Measurements from ENCODE around the gene CHCHD6. TPM values are rescaled to one million over a fixed set of nuclear protein-coding genes. Genes with fewer than 3 reads are reported as not detected.

CHCHD6 gene
- total RNA-seq, 1 experiment from 2014 or later = 36.3 TPM

GRCh38 chr3:126749547-126749875 lies 45.5 kb downstream of the CHCHD6 start:
- DNase-seq (ENCODE audit: low read depth, low spot score) (no peak), ATAC-seq (no peak)
- H3K4me2 ChIP-seq (ENCODE audit: low read length) = no peak overlapping the region
- CTCF ChIA-PET = no interaction called here
- no peak overlapping the region for H3K4me3 ChIP-seq (replicated peaks in 1 of 2; ENCODE audit: low read depth in 1 of 2, low read length in 2 of 2)
- intact Hi-C loops (cut with micrococcal nuclease) = no loop called here
- H3K9me3 ChIP-seq (ENCODE audit: control insufficient read depth in 1 of 2, insufficient read depth in 1 of 2, low read depth in 1 of 2, low read length in 2 of 2) = no peaks in the 10 kb centered on the region
- TF ChIP-seq MAX (IDR thresholded peaks at IDR 0.05) = no peak
- no peak for TF ChIP-seq EZH2phosphoT487 (IDR thresholded peaks at IDR 0.05; ENCODE audit: borderline replicate concordance)
- peaks cover 8% of the 10 kb centered on the region; the same call in 1 of the 2 replicates for H3K79me2 ChIP-seq (ENCODE audit: insufficient read depth, low read length)
- H2AFZ ChIP-seq (ENCODE audit: low read depth, low read length, poor library complexity, severe bottlenecking) = no peak overlapping the region
- no peaks in the 10 kb centered on the region for H3K27me3 ChIP-seq (ENCODE audit: insufficient read depth, low read length)
- H3K27ac ChIP-seq (ENCODE audit: low read depth, low read length) = no peak overlapping the region
- H3K4me1 ChIP-seq (ENCODE audit: control insufficient read depth in 1 of 2, insufficient read depth in 2 of 2, low read length in 2 of 2) = peaks cover 20 to 24% of the 10 kb centered on the region in 2 experiments
- H4K20me1 ChIP-seq (ENCODE audit: insufficient read depth) = no peaks in the 10 kb centered on the region; the same call in 1 of the 2 replicates
- H3K9ac ChIP-seq (ENCODE audit: low read length) = no peak overlapping the region
- POLR2A ChIA-PET = no interaction called here
- H3K36me3 ChIP-seq (ENCODE audit: control insufficient read depth in 1 of 2, insufficient read depth in 2 of 2, low read length in 2 of 2) = no peaks in the 10 kb centered on the region
- RAD21 ChIA-PET (ENCODE audit: low non-redundant PET in 1 of 2, low total read pairs in 2 of 2, uncharacterized antibody in 2 of 2, unreplicated experiment in 2 of 2) = no interaction called here
- H3K9me2 ChIP-seq (ENCODE audit: insufficient read depth) = no peaks in the 10 kb centered on the region
- no TSS peak for BruUV-seq (replicated peaks)

GRCh38 chr3:126749931-126750755 lies 46.1 kb downstream of the CHCHD6 start:
- no peaks in the 10 kb centered on the region for H3K36me3 ChIP-seq (ENCODE audit: control insufficient read depth in 1 of 2, insufficient read depth in 2 of 2, low read length in 2 of 2)
- POLR2A ChIA-PET = no interaction called here
- H3K4me2 ChIP-seq (ENCODE audit: low read length) = no peak overlapping the region
- no peak overlapping the region for H2AFZ ChIP-seq (ENCODE audit: low read depth, low read length, poor library complexity, severe bottlenecking)
- TF ChIP-seq ZBTB33 (IDR thresholded peaks at IDR 0.05; ENCODE audit: extremely low read depth, insufficient replicate concordance, low read length) (no peak), CEBPB (IDR thresholded peaks at IDR 0.05; ENCODE audit: low read depth) (0 out of 2 replicates have a peak, but pooled peaks have one; percentile 22)
- CTCF ChIA-PET = interaction anchor here (2.9 kb wide), 1 partner anchor 706 kb away, joined by 14 read pairs; no protein-coding TSS in a partner anchor
- no peaks in the 10 kb centered on the region for H3K9me3 ChIP-seq (ENCODE audit: control insufficient read depth in 1 of 2, insufficient read depth in 1 of 2, low read depth in 1 of 2, low read length in 2 of 2)
- DNase-seq (ENCODE audit: low read depth, low spot score) (no peak), ATAC-seq (no peak)
- H3K4me3 ChIP-seq (replicated peaks in 1 of 2; ENCODE audit: low read depth in 1 of 2, low read length in 2 of 2) = no peak overlapping the region
- no TSS peak for BruUV-seq (replicated peaks)
- no peaks in the 10 kb centered on the region for H3K9me2 ChIP-seq (ENCODE audit: insufficient read depth)
- intact Hi-C loops (cut with micrococcal nuclease) = loop anchor here (5.0 kb wide), 1 partner anchor 722 kb away; no protein-coding TSS in a partner anchor
- H3K27ac ChIP-seq (ENCODE audit: low read depth, low read length) = no peak overlapping the region
- H3K79me2 ChIP-seq (ENCODE audit: insufficient read depth, low read length) = peaks cover 8% of the 10 kb centered on the region; the same call in 1 of the 2 replicates
- RAD21 ChIA-PET (ENCODE audit: low non-redundant PET in 1 of 2, low total read pairs in 2 of 2, uncharacterized antibody in 2 of 2, unreplicated experiment in 2 of 2) = no interaction called here
- H3K9ac ChIP-seq (ENCODE audit: low read length) = no peak overlapping the region
- H3K4me1 ChIP-seq (ENCODE audit: control insufficient read depth in 1 of 2, insufficient read depth in 2 of 2, low read length in 2 of 2) = peaks cover 20 to 21% of the 10 kb centered on the region in 2 experiments
- H4K20me1 ChIP-seq (ENCODE audit: insufficient read depth) = no peaks in the 10 kb centered on the region; the same call in 1 of the 2 replicates
- no peaks in the 10 kb centered on the region for H3K27me3 ChIP-seq (ENCODE audit: insufficient read depth, low read length)

Measured in HCT116 (cell line).